ENCODE measurements around the gene DHFR.
A peak's percentile ranks its signal among the peaks of the same experiment; 100 is the strongest.
"Not testable (repeated sequence)": the region's sequence is repeated elsewhere in the genome, so short reads cannot be mapped to it uniquely, and the experiment has no call there.

Gene DHFR

GRCh38 chr5:80590766-80591165 is 64.0 kb downstream of the DHFR start:
- DNase-seq (ENCODE audit: low spot score): no peak
- Histone ChIP-seq H3K18ac (ENCODE audit: low read length) (no peak overlapping the region), H3K4ac (ENCODE audit: low read length) (no peak overlapping the region), H2BK12ac (ENCODE audit: low read length) (no peak overlapping the region), H3K9ac (ENCODE audit: low read depth, low read length, poor library complexity) (no peak overlapping the region), H3K23ac (ENCODE audit: low read depth, low read length, poor library complexity) (no peak overlapping the region), H3K79me1 (ENCODE audit: low read depth, low read length) (no peaks in the 10 kb centered on the region), H3K27me3 (ENCODE audit: control insufficient read depth in 3 of 3, insufficient read depth in 3 of 3, low read depth in 1 of 3, low read length in 3 of 3) (no peaks in the 10 kb centered on the region), H3K4me3 (ENCODE audit: low read length in 2 of 2) (no peak overlapping the region), H2BK5ac (ENCODE audit: low read length) (no peak overlapping the region), H4K8ac (ENCODE audit: low read depth, low read length) (no peak overlapping the region), H2AFZ (ENCODE audit: low read length) (no peak overlapping the region), H3K4me2 (ENCODE audit: insufficient read depth, low read length, poor library complexity, severe bottlenecking) (no peak overlapping the region), H3K14ac (ENCODE audit: low read length) (no peak overlapping the region), H2AK5ac (ENCODE audit: low read depth, low read length) (no peak overlapping the region), H3K9me3 (replicated peaks in 1 of 2; ENCODE audit: control insufficient read depth in 2 of 2, insufficient read depth in 1 of 2, low read depth in 1 of 2, low read length in 2 of 2) (no peaks in the 10 kb centered on the region), H3K4me1 (ENCODE audit: control insufficient read depth in 2 of 2, insufficient read depth in 1 of 2, low read depth in 1 of 2, low read length in 2 of 2) (peaks cover 2 to 5% of the 10 kb centered on the region in 2 donors), H3K27ac (replicated peaks; ENCODE audit: low read length) (no peak overlapping the region), H2BK15ac (ENCODE audit: low read length) (no peak overlapping the region), H2BK120ac (ENCODE audit: low read depth, low read length) (no peak overlapping the region), H3K36me3 (replicated peaks in 1 of 2; ENCODE audit: control insufficient read depth in 2 of 2, insufficient read depth in 2 of 2, low read length in 2 of 2) (no peaks in the 10 kb centered on the region), H4K91ac (ENCODE audit: low read depth, low read length, poor library complexity) (no peak overlapping the region)
- WGBS, 2 donors (ENCODE audit: extremely low coverage in 2 of 2, insufficient read length in 2 of 2, insufficient replicate concordance in 1 of 2): no CpG with 5 or more reads among the region's 5 CpGs

DNA sequence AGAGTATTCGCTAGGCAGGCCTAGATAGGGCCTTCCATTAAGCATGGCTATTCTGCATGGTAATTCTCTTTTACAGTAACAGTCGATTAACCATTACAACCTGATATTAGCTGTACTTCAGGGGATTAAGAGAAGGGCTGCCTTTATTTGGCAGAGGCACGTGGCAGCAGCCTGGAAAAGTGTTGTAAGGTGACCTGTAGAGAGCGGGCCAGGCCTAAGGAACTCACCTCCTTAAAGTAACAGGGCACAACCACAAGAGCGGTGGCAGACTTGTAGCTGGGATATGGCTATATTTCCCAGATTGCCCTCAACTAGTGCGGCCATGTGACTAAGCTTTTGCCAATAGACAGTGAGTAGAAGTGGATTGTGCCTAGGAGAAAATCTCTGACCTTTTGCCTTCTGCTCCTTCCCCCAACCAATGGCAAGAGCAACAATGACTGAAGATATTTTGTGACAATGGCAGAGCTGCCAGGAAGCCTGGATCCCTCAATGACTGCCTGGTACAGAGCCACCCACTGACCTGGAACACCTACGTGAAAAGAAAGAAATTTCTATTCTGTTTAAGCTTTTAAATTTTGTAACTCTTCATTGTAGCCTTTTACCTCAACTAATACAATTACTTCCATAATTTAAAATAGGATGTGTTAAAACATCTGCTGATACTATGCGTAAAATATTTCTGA is 65.8 kb downstream of the DHFR start:
- no peak overlapping the region for H3K27ac ChIP-seq (replicated peaks; ENCODE audit: low read length)

DNA sequence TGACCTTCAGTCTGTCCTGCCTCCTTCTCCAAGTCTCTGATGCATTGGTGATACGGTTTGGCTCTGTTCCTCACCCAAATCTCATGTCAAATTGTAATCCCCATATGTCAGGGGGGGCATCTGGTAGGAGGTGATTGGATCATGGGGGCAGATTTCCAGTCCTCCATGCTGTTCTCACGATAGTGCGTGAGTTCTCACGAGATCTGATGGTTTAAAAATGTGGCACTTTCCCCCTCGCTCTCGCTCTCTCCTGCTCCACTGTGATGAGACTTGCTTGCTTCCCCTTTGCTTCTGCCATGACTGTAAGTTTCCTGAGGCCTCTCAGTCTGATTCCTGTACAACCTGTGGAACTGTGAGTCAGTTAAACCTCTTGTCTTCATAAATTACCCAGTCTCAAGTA is 70.0 kb downstream of the DHFR start:
- H3K4me1 ChIP-seq (ENCODE audit: control insufficient read depth in 2 of 2, insufficient read depth in 1 of 2, low read depth in 1 of 2, low read length in 2 of 2): peaks cover 1 to 2% of the 10 kb centered on the region in 2 donors
- H2AFZ ChIP-seq (ENCODE audit: low read length): no peak overlapping the region
- DNase-seq (ENCODE audit: low spot score): no peak
- H3K9ac ChIP-seq (ENCODE audit: low read depth, low read length, poor library complexity): no peak overlapping the region
- no peak overlapping the region for H2BK120ac ChIP-seq (ENCODE audit: low read depth, low read length)
- no peak overlapping the region for H3K4ac ChIP-seq (ENCODE audit: low read length)
- no peak overlapping the region for H4K8ac ChIP-seq (ENCODE audit: low read depth, low read length)
- H3K18ac ChIP-seq (ENCODE audit: low read length): no peak overlapping the region
- H3K23ac ChIP-seq (ENCODE audit: low read depth, low read length, poor library complexity): no peak overlapping the region
- no peak overlapping the region for H2BK15ac ChIP-seq (ENCODE audit: low read length)
- H3K9me3 ChIP-seq (replicated peaks in 1 of 2; ENCODE audit: control insufficient read depth in 2 of 2, insufficient read depth in 1 of 2, low read depth in 1 of 2, low read length in 2 of 2): no peaks in the 10 kb centered on the region
- no peak overlapping the region for H4K91ac ChIP-seq (ENCODE audit: low read depth, low read length, poor library complexity)
- H2BK5ac ChIP-seq (ENCODE audit: low read length): no peak overlapping the region
- H3K79me1 ChIP-seq (ENCODE audit: low read depth, low read length): no peaks in the 10 kb centered on the region
- H3K27ac ChIP-seq (replicated peaks; ENCODE audit: low read length): no peak overlapping the region
- no peak overlapping the region for H3K4me3 ChIP-seq (ENCODE audit: low read length in 2 of 2)
- H2BK12ac ChIP-seq (ENCODE audit: low read length): no peak overlapping the region
- no CpG with 5 or more reads among the region's 6 CpGs for WGBS, 2 donors (ENCODE audit: extremely low coverage in 2 of 2, insufficient read length in 2 of 2, insufficient replicate concordance in 1 of 2)
- no peaks in the 10 kb centered on the region for H3K27me3 ChIP-seq (ENCODE audit: control insufficient read depth in 3 of 3, insufficient read depth in 3 of 3, low read depth in 1 of 3, low read length in 3 of 3)
- H3K4me2 ChIP-seq (ENCODE audit: insufficient read depth, low read length, poor library complexity, severe bottlenecking): no peak overlapping the region
- H2AK5ac ChIP-seq (ENCODE audit: low read depth, low read length): no peak overlapping the region
- H3K36me3 ChIP-seq (replicated peaks in 1 of 2; ENCODE audit: control insufficient read depth in 2 of 2, insufficient read depth in 2 of 2, low read length in 2 of 2): no peaks in the 10 kb centered on the region
- no peak overlapping the region for H3K14ac ChIP-seq (ENCODE audit: low read length)

More for the DNA sequence above, 65.8 kb downstream of the DHFR start:
- Histone ChIP-seq H2AK5ac (ENCODE audit: low read depth, low read length) (no peak overlapping the region), H3K23ac (ENCODE audit: low read depth, low read length, poor library complexity) (no peak overlapping the region), H3K4me2 (ENCODE audit: insufficient read depth, low read length, poor library complexity, severe bottlenecking) (no peak overlapping the region), H3K4me3 (ENCODE audit: low read length in 2 of 2) (no peak overlapping the region), H4K8ac (ENCODE audit: low read depth, low read length) (no peak overlapping the region), H3K4ac (ENCODE audit: low read length) (no peak overlapping the region), H3K36me3 (replicated peaks in 1 of 2; ENCODE audit: control insufficient read depth in 2 of 2, insufficient read depth in 2 of 2, low read length in 2 of 2) (no peaks in the 10 kb centered on the region), H3K18ac (ENCODE audit: low read length) (no peak overlapping the region), H2BK15ac (ENCODE audit: low read length) (no peak overlapping the region), H3K14ac (ENCODE audit: low read length) (no peak overlapping the region), H3K4me1 (ENCODE audit: control insufficient read depth in 2 of 2, insufficient read depth in 1 of 2, low read depth in 1 of 2, low read length in 2 of 2) (peaks cover 2 to 5% of the 10 kb centered on the region in 2 donors), H3K9ac (ENCODE audit: low read depth, low read length, poor library complexity) (no peak overlapping the region), H3K9me3 (replicated peaks in 1 of 2; ENCODE audit: control insufficient read depth in 2 of 2, insufficient read depth in 1 of 2, low read depth in 1 of 2, low read length in 2 of 2) (no peaks in the 10 kb centered on the region), H3K79me1 (ENCODE audit: low read depth, low read length) (no peaks in the 10 kb centered on the region), H2AFZ (ENCODE audit: low read length) (peak overlapping the region; percentile 64), H2BK12ac (ENCODE audit: low read length) (no peak overlapping the region), H2BK120ac (ENCODE audit: low read depth, low read length) (no peak overlapping the region), H2BK5ac (ENCODE audit: low read length) (no peak overlapping the region), H4K91ac (ENCODE audit: low read depth, low read length, poor library complexity) (no peak overlapping the region), H3K27me3 (ENCODE audit: control insufficient read depth in 3 of 3, insufficient read depth in 3 of 3, low read depth in 1 of 3, low read length in 3 of 3) (no peaks in the 10 kb centered on the region)
- no CpG with 5 or more reads among the region's 8 CpGs for WGBS, 2 donors (ENCODE audit: extremely low coverage in 2 of 2, insufficient read length in 2 of 2, insufficient replicate concordance in 1 of 2)
- DNase-seq (ENCODE audit: low spot score): no peak

DNA sequence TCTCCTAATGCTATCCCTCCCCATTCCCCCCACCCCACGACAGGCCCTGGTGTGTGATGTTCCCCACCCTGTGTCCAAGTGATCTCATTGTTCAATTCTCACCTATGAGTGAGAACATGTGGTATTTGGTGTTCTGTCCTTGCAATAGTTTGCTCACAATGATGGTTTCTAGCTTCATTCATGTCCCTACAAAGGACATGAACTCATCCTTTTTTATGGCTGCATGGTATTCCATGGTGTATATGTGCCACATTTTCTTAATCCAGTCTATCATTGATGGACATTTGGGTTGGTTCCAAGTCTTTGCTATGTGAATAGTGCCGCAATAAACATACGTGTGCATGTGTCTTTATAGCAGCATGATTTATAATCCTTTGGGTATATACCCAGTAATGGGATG is 74.5 kb downstream of the DHFR start:
- not testable (repeated sequence) for H3K18ac ChIP-seq (ENCODE audit: low read length); DNase-seq (ENCODE audit: low spot score); H3K14ac ChIP-seq (ENCODE audit: low read length); H3K23ac ChIP-seq (ENCODE audit: low read depth, low read length, poor library complexity); H3K27ac ChIP-seq (replicated peaks; ENCODE audit: low read length); H3K79me1 ChIP-seq (ENCODE audit: low read depth, low read length); H2AK5ac ChIP-seq (ENCODE audit: low read depth, low read length); H3K9me3 ChIP-seq (replicated peaks in 1 of 2; ENCODE audit: control insufficient read depth in 2 of 2, insufficient read depth in 1 of 2, low read depth in 1 of 2, low read length in 2 of 2); H3K27me3 ChIP-seq (ENCODE audit: control insufficient read depth in 3 of 3, insufficient read depth in 3 of 3, low read depth in 1 of 3, low read length in 3 of 3); H3K36me3 ChIP-seq (replicated peaks in 1 of 2; ENCODE audit: control insufficient read depth in 2 of 2, insufficient read depth in 2 of 2, low read length in 2 of 2); H2BK5ac ChIP-seq (ENCODE audit: low read length); H2BK120ac ChIP-seq (ENCODE audit: low read depth, low read length); H4K8ac ChIP-seq (ENCODE audit: low read depth, low read length); H3K9ac ChIP-seq (ENCODE audit: low read depth, low read length, poor library complexity); H3K4me2 ChIP-seq (ENCODE audit: insufficient read depth, low read length, poor library complexity, severe bottlenecking); H2BK15ac ChIP-seq (ENCODE audit: low read length); H2BK12ac ChIP-seq (ENCODE audit: low read length); H3K4me1 ChIP-seq (ENCODE audit: control insufficient read depth in 2 of 2, insufficient read depth in 1 of 2, low read depth in 1 of 2, low read length in 2 of 2); H3K4ac ChIP-seq (ENCODE audit: low read length); H4K91ac ChIP-seq (ENCODE audit: low read depth, low read length, poor library complexity); H2AFZ ChIP-seq (ENCODE audit: low read length); H3K4me3 ChIP-seq (ENCODE audit: low read length in 2 of 2)
- WGBS, 2 donors (ENCODE audit: extremely low coverage in 2 of 2, insufficient read length in 2 of 2, insufficient replicate concordance in 1 of 2): no CpG with 5 or more reads among the region's 3 CpGs

Data from neuronal stem cell (in vitro differentiated cells).